GM12892 (cell line): ENCODE data around the gene PHLPP1.

ENCODE experiments used
- POLR2A ChIP-seq: IDR thresholded peaks from 2 replicates; pipeline ENCODE4 v1.6.1; 2011; ENCODE audit warnings: low read depth, low read length, control low read depth
- POLR2AphosphoS5 ChIP-seq: IDR thresholded peaks from 2 replicates; pipeline ENCODE4 v1.6.1; 2011; ENCODE audit warnings: low read depth, low read length, control low read depth
- TAF1 ChIP-seq: IDR thresholded peaks from 2 replicates; pipeline ENCODE4 v1.6.1; 2011; ENCODE audit warnings: low read depth, mild to moderate bottlenecking, control low read depth, low read length, borderline replicate concordance

DNA sequence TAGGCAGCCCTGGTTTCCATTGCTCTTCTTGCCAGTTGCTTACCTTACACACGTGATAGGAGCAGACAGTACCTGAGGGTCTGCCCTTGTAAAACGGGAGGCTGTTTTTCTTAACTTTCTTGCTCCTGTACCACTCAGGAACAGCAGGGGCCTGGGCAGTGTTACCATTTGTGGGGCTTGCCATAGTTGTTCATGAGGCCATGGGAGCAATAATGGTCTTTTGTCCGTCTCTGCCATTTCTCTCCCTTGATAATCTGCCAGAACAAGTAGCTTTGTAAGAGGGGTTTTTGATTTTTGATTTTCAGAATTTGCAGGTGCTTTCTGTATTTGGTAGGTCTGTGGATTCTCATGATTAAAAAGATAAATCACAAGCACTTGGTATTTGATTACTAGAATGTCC is 259.0 kb downstream of the PHLPP1 start:
- TF ChIP-seq POLR2A (no peak), POLR2AphosphoS5 (no peak), TAF1 (no peak)
